GM19025 (cell line): Measurements from ENCODE around the gene DCAF17.
"Not testable (repeated sequence)": the region's sequence is repeated elsewhere in the genome, so short reads cannot be mapped to it uniquely, and the experiment has no call there.

Source experiments
- ATAC-seq: cut with Tn5 transposase; IDR thresholded peaks from one replicate; pipeline ENCODE4 v1.9.1; 2021; ENCODE audit warnings: mild to moderate bottlenecking, low read depth, moderate library complexity; ENCODE audit not compliant: unreplicated experiment

Gene DCAF17

GRCh38 chr2:171410101-171410500 lies 23.9 kb upstream of the DCAF17 start:
- ATAC-seq, result no peak

- no peak for ATAC-seq
Observed at GRCh38 chr2:171410624-171411023, 23.4 kb upstream of the DCAF17 start.

GRCh38 chr2:171411214-171411613 lies 22.8 kb upstream of the DCAF17 start:
- ATAC-seq, result no peak

- no peak for ATAC-seq
Observed at GRCh38 chr2:171411791-171412483, 22.1 kb upstream of the DCAF17 start.

- ATAC-seq, result no peak
Observed at GRCh38 chr2:171412571-171413175, 21.4 kb upstream of the DCAF17 start.

GRCh38 chr2:171414645-171415044 lies 19.4 kb upstream of the DCAF17 start:
- ATAC-seq, result not testable (repeated sequence)

GRCh38 chr2:171416009-171416926 lies 17.8 kb upstream of the DCAF17 start:
- ATAC-seq, result peak; percentile 92

GRCh38 chr2:171419333-171419732 lies 14.7 kb upstream of the DCAF17 start:
- ATAC-seq, result no peak

GRCh38 chr2:171420728-171421563 lies 13.1 kb upstream of the DCAF17 start:
- no peak for ATAC-seq

GRCh38 chr2:171422710-171423495 lies 11.1 kb upstream of the DCAF17 start:
- not testable (repeated sequence) for ATAC-seq

- ATAC-seq, result no peak
Observed at GRCh38 chr2:171430516-171431410, 3.3 kb upstream of the DCAF17 start.

- no peak for ATAC-seq
Observed at GRCh38 chr2:171431677-171432167, 2.3 kb upstream of the DCAF17 start.

GRCh38 chr2:171432206-171432968 lies 1.6 kb upstream of the DCAF17 start:
- ATAC-seq, result no peak

GRCh38 chr2:171432969-171433762 lies 860 bp upstream of the DCAF17 start:
- no peak for ATAC-seq

GRCh38 chr2:171433763-171434012 lies 338 bp upstream of the DCAF17 start, which contains the start of gene METTL8:
TSS of gene METTL8 (minus strand) at chr2:171433990. CDS start at chr2:171392185, 41,805 bp downstream.
- no peak for ATAC-seq

- no peak for ATAC-seq
Observed at GRCh38 chr2:171436307-171436706, 2.3 kb downstream of the DCAF17 start.

- no peak for ATAC-seq
Observed at GRCh38 chr2:171441470-171441869, 7.4 kb downstream of the DCAF17 start.
